ACHN (cell line): ENCODE results near the gene CAV2.

Source experiments
- DNase-seq: peaks from one replicate; pipeline ENCODE4 v3.0.0-alpha.2; 2015
- in situ Hi-C: cut with HindIII; loops from 2 replicates; pipeline ENCODE4 v1.10.0; 2017; ENCODE audit warnings: low sequenced_read_pairs, low pct_ligation_motif_present, low pct_unique_long_range_greater_than_20kb

CAV2 gene

GRCh38 chr7:116557901-116558300 lies 58.4 kb downstream of the CAV2 start:
- DNase-seq, result no peak
- in situ Hi-C loops, result no loop called here
